Smooth muscle cell (in vitro differentiated cells): ENCODE data around the gene LAMP1. TPM values are rescaled to one million over a fixed set of nuclear protein-coding genes. Genes with fewer than 3 reads are reported as not detected.

Experiments
- DNase-seq: peaks from one replicate; lab custom pipeline; 2025; ENCODE audit not compliant: unreplicated experiment; lab: John Stamatoyannopoulos, UW
- H2AFZ ChIP-seq: fragments of 200-600 bp; sonication (generic); 2 replicates; pipeline ENCODE4 v1.6.0; 2016; ENCODE audit warnings: antibody characterized with exemption, low read depth, mild to moderate bottlenecking
- H3F3A ChIP-seq: fragments of 200-600 bp; sonication (generic); 2 replicates; pipeline ENCODE4 v1.6.0; 2017; ENCODE audit warnings: antibody characterized with exemption, low read depth
- H3K27ac ChIP-seq: fragments of 200-600 bp; sonication (generic); 2 replicates; pipeline ENCODE4 v1.5.1; 2016; ENCODE audit warnings: low read depth, mild to moderate bottlenecking
- H3K27me3 ChIP-seq: fragments of 200-600 bp; sonication (generic); 2 replicates; pipeline ENCODE4 v1.6.1; 2016; ENCODE audit warnings: low read depth, mild to moderate bottlenecking
- H3K36me3 ChIP-seq: fragments of 200-600 bp; sonication (generic); 2 replicates; pipeline ENCODE4 v1.5.1; 2016; ENCODE audit warnings: low read depth
- H3K4me1 ChIP-seq: fragments of 200-600 bp; sonication (generic); 2 replicates; pipeline ENCODE4 v1.5.1; 2016; ENCODE audit warnings: low read depth
- H3K4me2 ChIP-seq: fragments of 200-600 bp; sonication (generic); 2 replicates; pipeline ENCODE4 v1.6.0; 2016; ENCODE audit warnings: mild to moderate bottlenecking
- H3K4me3 ChIP-seq: fragments of 200-600 bp; sonication (generic); 2 replicates; pipeline ENCODE4 v1.5.1; 2016; ENCODE audit warnings: mild to moderate bottlenecking
- H3K79me2 ChIP-seq: fragments of 200-600 bp; sonication (generic); 2 replicates; pipeline ENCODE4 v1.6.0; 2016; ENCODE audit warnings: low read depth, mild to moderate bottlenecking
- H3K9ac ChIP-seq: fragments of 200-600 bp; sonication (generic); 2 replicates; pipeline ENCODE4 v1.6.0; 2016; ENCODE audit warnings: low read depth
- H3K9me3 ChIP-seq: fragments of 200-600 bp; sonication (generic); replicated peaks from 2 replicates; pipeline ENCODE4 v1.5.1; 2016; ENCODE audit warnings: low read depth
- H4K20me1 ChIP-seq: fragments of 200-600 bp; sonication (generic); 2 replicates; pipeline ENCODE4 v1.6.0; 2016; ENCODE audit warnings: low read depth
- CTCF ChIP-seq: fragments of 200-600 bp; sonication (generic); IDR thresholded peaks from 2 replicates; pipeline ENCODE4 v1.5.1; 2017; ENCODE audit warnings: borderline replicate concordance, mild to moderate bottlenecking, antibody characterized with exemption; ENCODE audit not compliant: insufficient read depth, poor library complexity, severe bottlenecking
- WGBS: methylation state at CpG from one replicate; pipeline ENCODE4 v1.1.7; 2016; ENCODE audit warnings: low lambda C conversion rate; 5-methylcytosine and 5-hydroxymethylcytosine counted together
- polyA plus RNA-seq: library from polyadenylated mRNA; unstranded; fragments of >200 nt; fragmentation: Nextera tagmentation; extraction: Ambion mirVana; gene quantifications from 2 replicates; pipeline ENCODE4 v1.2.1, GENCODE V29; 2016
- total RNA-seq: library from RNA; depleted of rRNA; stranded (reverse); fragments of >200 nt; gene quantifications from 2 replicates; pipeline ENCODE4 v1.2.3, GENCODE V29; 2014

LAMP1 gene
- total and polyA plus RNA-seq, 2 experiments from 2014 or later: 111 to 146 TPM

- WGBS: 62% methylated on average over 3 of the region's 4 CpGs
- H3K9ac ChIP-seq: no peak overlapping the region
- no peak for TF ChIP-seq CTCF
Measured at GRCh38 chr13:113356596-113356995, 59.6 kb downstream of the LAMP1 start.

GRCh38 chr13:113357529-113357928 lies 60.5 kb downstream of the LAMP1 start:
- Histone ChIP-seq H4K20me1 (no peaks in the 10 kb centered on the region), H3K36me3 (no peaks in the 10 kb centered on the region), H3K79me2 (no peaks in the 10 kb centered on the region), H3K4me2 (no peak overlapping the region), H3K9ac (no peak overlapping the region), H3K4me1 (no peaks in the 10 kb centered on the region), H3F3A (no peaks in the 10 kb centered on the region), H2AFZ (no peak overlapping the region), H3K27ac (no peak overlapping the region), H3K27me3 (no peaks in the 10 kb centered on the region), H3K4me3 (no peak overlapping the region), H3K9me3 (no peaks in the 10 kb centered on the region)
- no peak for DNase-seq
- WGBS: 85% methylated on average over 5 of the region's 5 CpGs
- no peak for TF ChIP-seq CTCF

More at GRCh38 chr13:113356596-113356995, 59.6 kb downstream of the LAMP1 start:
- Histone ChIP-seq H3F3A (no peaks in the 10 kb centered on the region), H3K4me3 (no peak overlapping the region), H3K27ac (no peak overlapping the region), H3K9me3 (no peaks in the 10 kb centered on the region), H3K4me1 (no peaks in the 10 kb centered on the region), H3K79me2 (no peaks in the 10 kb centered on the region), H3K27me3 (no peaks in the 10 kb centered on the region), H2AFZ (no peak overlapping the region), H3K36me3 (no peaks in the 10 kb centered on the region), H4K20me1 (no peaks in the 10 kb centered on the region), H3K4me2 (no peak overlapping the region)
- no peak for DNase-seq

GRCh38 chr13:113358653-113359190 lies 61.7 kb downstream of the LAMP1 start:
- DNase-seq: no peak
- no peaks in the 10 kb centered on the region for H3K4me1 ChIP-seq
- H3K79me2 ChIP-seq: no peaks in the 10 kb centered on the region
- H3K9ac ChIP-seq: no peak overlapping the region
- H3K4me2 ChIP-seq: no peak overlapping the region
- no peak for TF ChIP-seq CTCF
- no peaks in the 10 kb centered on the region for H3F3A ChIP-seq
- 76% methylated on average over 6 of the region's 6 CpGs for WGBS
- H4K20me1 ChIP-seq: no peaks in the 10 kb centered on the region
- no peak overlapping the region for H3K27ac ChIP-seq
- H2AFZ ChIP-seq: no peak overlapping the region
- H3K27me3 ChIP-seq: no peaks in the 10 kb centered on the region
- H3K36me3 ChIP-seq: no peaks in the 10 kb centered on the region
- H3K4me3 ChIP-seq: no peak overlapping the region
- H3K9me3 ChIP-seq: no peaks in the 10 kb centered on the region

- Histone ChIP-seq H3K36me3 (no peaks in the 10 kb centered on the region), H3K27ac (no peak overlapping the region), H2AFZ (no peak overlapping the region), H3K4me1 (no peaks in the 10 kb centered on the region), H3K27me3 (no peaks in the 10 kb centered on the region), H3K4me3 (no peak overlapping the region), H3K79me2 (no peaks in the 10 kb centered on the region), H3K4me2 (no peak overlapping the region), H3K9me3 (no peaks in the 10 kb centered on the region), H3F3A (no peaks in the 10 kb centered on the region), H4K20me1 (no peaks in the 10 kb centered on the region), H3K9ac (no peak overlapping the region)
- TF ChIP-seq CTCF: no peak
- no peak for DNase-seq
- WGBS: 89% methylated on average over 11 of the region's 11 CpGs
Measured at GRCh38 chr13:113359571-113359970, 62.5 kb downstream of the LAMP1 start.
